22Rv1 (cell line): Measurements from ENCODE around the gene TNRC18.
"Not testable (repeated sequence)": the region's sequence is repeated elsewhere in the genome, so short reads cannot be mapped to it uniquely, and the experiment has no call there.

ENCODE experiments used
- CTCF ChIP-seq: fragments of 450-650 bp; IDR thresholded peaks from 2 replicates; pipeline ENCODE4 v1.5.1; 2017; ENCODE audit warnings: mild to moderate bottlenecking
- ZFX ChIP-seq: fragments of 450-650 bp; IDR thresholded peaks from 2 replicates; pipeline ENCODE4 v1.6.1; 2017; ENCODE audit warnings: antibody characterized with exemption, borderline replicate concordance

GRCh38 chr7:5260530-5261068 lies 163.0 kb downstream of the TNRC18 start:
- not testable (repeated sequence) for TF ChIP-seq CTCF, ZFX
